A549 (cell line): ENCODE results near the gene ARHGAP10.

ENCODE experiments used
- EP300 ChIP-seq, 2 experiments: fragments of >200 bp; sonication (Bioruptor Twin); formaldehyde crosslinking; IDR thresholded peaks; 2 replicates in 1 of 2; 3 replicates in 1 of 2; pipeline ENCODE4 v1.6.1; 2016 to 2017
- FOSL2 ChIP-seq, 2 experiments: fragments of 450-650 bp in 1 of 2; fragments of >200 bp in 1 of 2; sonication (Bioruptor Twin) in 1 of 2; formaldehyde crosslinking; IDR thresholded peaks; 2 replicates each; pipeline versions ENCODE4 v1.5.0 to v1.6.1; 2016 to 2020; ENCODE audit warnings: mild to moderate bottlenecking in 1 of 2, moderate library complexity in 1 of 2
- HEYL ChIP-seq: fragments of 250-450 bp; sonication (Bioruptor Pico); IDR thresholded peaks from 2 replicates; pipeline ENCODE4 v1.8.0; 2021; ENCODE audit warnings: mild to moderate bottlenecking, moderate library complexity
- POLR2A ChIP-seq: IDR thresholded peaks from 2 replicates; pipeline ENCODE4 v1.6.1; 2012; ENCODE audit warnings: mild to moderate bottlenecking, low read length
- RFX5 ChIP-seq: fragments of 450-650 bp; IDR thresholded peaks from 2 replicates; pipeline ENCODE4 v1.7.1; 2014; ENCODE audit warnings: antibody characterized with exemption, mild to moderate bottlenecking, moderate library complexity
- USF2 ChIP-seq: fragments of 450-650 bp; IDR thresholded peaks from 2 replicates; pipeline ENCODE4 v1.6.1; 2014; ENCODE audit warnings: antibody characterized with exemption
- TF ChIP-seq, protein P1 (sequence below): fragments of >200 bp; sonication (Bioruptor Twin); formaldehyde crosslinking; IDR thresholded peaks from 3 replicates; pipeline ENCODE4 v1.5.1; 2016

- TF ChIP-seq POLR2A (no peak), EP300 (IDR thresholded peaks at IDR 0.05) (no peak), HEYL (CRISPR knock-in tag) (no peak), USF2 (no peak), FOSL2 (IDR thresholded peaks at IDR 0.05) (no peak), FOSL2 (CRISPR knock-in tag; IDR thresholded peaks at IDR 0.05) (no peak), RFX5 (no peak)
- TF ChIP-seq, protein P1, sequence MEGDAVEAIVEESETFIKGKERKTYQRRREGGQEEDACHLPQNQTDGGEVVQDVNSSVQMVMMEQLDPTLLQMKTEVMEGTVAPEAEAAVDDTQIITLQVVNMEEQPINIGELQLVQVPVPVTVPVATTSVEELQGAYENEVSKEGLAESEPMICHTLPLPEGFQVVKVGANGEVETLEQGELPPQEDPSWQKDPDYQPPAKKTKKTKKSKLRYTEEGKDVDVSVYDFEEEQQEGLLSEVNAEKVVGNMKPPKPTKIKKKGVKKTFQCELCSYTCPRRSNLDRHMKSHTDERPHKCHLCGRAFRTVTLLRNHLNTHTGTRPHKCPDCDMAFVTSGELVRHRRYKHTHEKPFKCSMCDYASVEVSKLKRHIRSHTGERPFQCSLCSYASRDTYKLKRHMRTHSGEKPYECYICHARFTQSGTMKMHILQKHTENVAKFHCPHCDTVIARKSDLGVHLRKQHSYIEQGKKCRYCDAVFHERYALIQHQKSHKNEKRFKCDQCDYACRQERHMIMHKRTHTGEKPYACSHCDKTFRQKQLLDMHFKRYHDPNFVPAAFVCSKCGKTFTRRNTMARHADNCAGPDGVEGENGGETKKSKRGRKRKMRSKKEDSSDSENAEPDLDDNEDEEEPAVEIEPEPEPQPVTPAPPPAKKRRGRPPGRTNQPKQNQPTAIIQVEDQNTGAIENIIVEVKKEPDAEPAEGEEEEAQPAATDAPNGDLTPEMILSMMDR: no peak
These were observed 54.6 kb downstream of the ARHGAP10 start for GRCh38 chr4:147786531-147786930.
